ENCODE results near the gene TMEM134. TPM values are rescaled to one million over a fixed set of nuclear protein-coding genes. Genes with fewer than 3 reads are reported as not detected.

The TMEM134 gene
- total RNA-seq, 2 donors from 2014 or later = 30.0 to 83.0 TPM

- ATAC-seq (replicated peaks) = no peak
- Mint-ChIP-seq H3K36me3 (ENCODE audit: low read depth) (no peaks in the 10 kb centered on the region), H3K4me1 (peaks cover 21% of the 10 kb centered on the region), H3K27ac (no peak overlapping the region), H3K27me3 (no peaks in the 10 kb centered on the region), H3K4me3 (no peak overlapping the region), H3K9me3 (no peaks in the 10 kb centered on the region)
Observed at GRCh38 chr11:67449116-67449844, 19.8 kb downstream of the TMEM134 start.

- no peak for ATAC-seq (replicated peaks)
- Mint-ChIP-seq H3K36me3 (ENCODE audit: low read depth) (no peaks in the 10 kb centered on the region), H3K27me3 (no peaks in the 10 kb centered on the region), H3K9me3 (no peaks in the 10 kb centered on the region), H3K27ac (no peak overlapping the region), H3K4me3 (no peak overlapping the region), H3K4me1 (peaks cover 21% of the 10 kb centered on the region)
Observed at GRCh38 chr11:67448220-67448609, 20.8 kb downstream of the TMEM134 start.

DNA sequence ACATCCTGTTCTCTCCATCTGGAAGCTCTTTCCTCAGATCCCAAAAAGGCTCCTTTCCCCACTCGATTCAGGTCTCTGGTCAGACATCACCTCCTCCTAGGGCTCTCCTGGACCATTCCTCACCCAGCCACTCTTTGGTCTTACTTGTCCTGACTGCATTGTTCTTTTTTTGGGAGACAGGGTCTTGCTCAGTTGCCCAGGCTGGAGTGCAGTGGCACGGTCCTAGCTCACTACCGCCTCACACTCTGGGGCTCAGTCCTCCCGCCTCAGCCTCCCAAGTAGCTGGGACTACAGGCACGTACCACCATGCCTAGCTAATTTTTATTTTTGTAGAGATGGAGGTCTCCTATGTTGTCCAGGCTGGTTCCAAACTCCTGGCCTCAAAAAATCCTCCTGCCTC is 23.5 kb downstream of the TMEM134 start:
- Mint-ChIP-seq H3K27ac (peak overlapping the region; percentile 88), H3K9me3 (no peaks in the 10 kb centered on the region), H3K36me3 (ENCODE audit: low read depth) (peaks cover under 1% of the 10 kb centered on the region), H3K4me1 (peaks cover 23% of the 10 kb centered on the region), H3K4me3 (peak overlapping the region; percentile 76), H3K27me3 (no peaks in the 10 kb centered on the region)
- no peak for ATAC-seq (replicated peaks)

GRCh38 chr11:67442504-67443404 is 26.3 kb downstream of the TMEM134 start:
- Mint-ChIP-seq H3K4me1 (peaks cover 22% of the 10 kb centered on the region), H3K27ac (peak overlapping the region; percentile 75), H3K27me3 (no peaks in the 10 kb centered on the region), H3K4me3 (peak overlapping the region; percentile 95), H3K9me3 (no peaks in the 10 kb centered on the region), H3K36me3 (ENCODE audit: low read depth) (peaks cover 28% of the 10 kb centered on the region)
- no peak for ATAC-seq (replicated peaks)

DNA sequence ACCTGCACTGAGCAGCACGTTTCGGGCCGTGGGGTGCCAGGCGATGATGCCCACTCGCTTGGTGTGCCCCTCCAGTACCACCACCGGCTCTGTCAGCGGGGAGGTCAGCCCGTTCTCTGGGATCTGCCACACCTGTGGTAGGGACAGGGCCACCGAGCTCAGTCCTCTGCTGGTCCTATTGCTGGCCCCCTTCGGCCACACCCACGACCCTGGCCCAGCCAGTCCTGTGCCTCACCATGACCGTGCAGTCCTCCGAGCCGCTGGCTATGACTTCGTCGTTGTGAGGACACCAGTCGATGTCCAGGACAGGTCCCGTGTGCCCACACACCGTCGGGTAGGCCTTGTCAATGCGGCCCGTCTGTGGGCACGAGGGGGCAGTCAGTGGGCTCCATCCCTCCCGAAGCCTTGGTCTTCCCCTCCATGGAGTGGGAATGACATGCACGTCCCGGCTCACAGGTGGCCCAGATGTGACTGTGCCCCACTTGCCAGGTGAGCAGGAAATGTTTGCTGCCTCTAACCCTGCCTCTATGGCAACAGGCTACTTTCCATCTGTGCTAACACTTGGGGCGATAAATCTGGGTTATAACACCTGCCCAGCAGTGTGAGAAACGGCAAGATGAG is 27.2 kb downstream of the TMEM134 start:
- no peaks in the 10 kb centered on the region for H3K9me3 Mint-ChIP-seq
- H3K4me1 Mint-ChIP-seq = peaks cover 22% of the 10 kb centered on the region
- H3K27me3 Mint-ChIP-seq = no peaks in the 10 kb centered on the region

GRCh38 chr11:67441098-67441563 is 27.9 kb downstream of the TMEM134 start:
- peaks cover 44% of the 10 kb centered on the region for H3K36me3 Mint-ChIP-seq (ENCODE audit: low read depth)
- no peak for ATAC-seq (replicated peaks)
- H3K4me3 Mint-ChIP-seq = peak overlapping the region; percentile 95
- no peaks in the 10 kb centered on the region for H3K9me3 Mint-ChIP-seq
- no peaks in the 10 kb centered on the region for H3K27me3 Mint-ChIP-seq
- peak overlapping the region; percentile 92 for H3K27ac Mint-ChIP-seq
- H3K4me1 Mint-ChIP-seq = peaks cover 20% of the 10 kb centered on the region

More for the DNA sequence above, 27.2 kb downstream of the TMEM134 start:
- Mint-ChIP-seq H3K36me3 (ENCODE audit: low read depth) (peaks cover 37% of the 10 kb centered on the region), H3K4me3 (peak overlapping the region; percentile 95), H3K27ac (peak overlapping the region; percentile 92)
- no peak for ATAC-seq (replicated peaks)

GRCh38 chr11:67440229-67441097 is 28.6 kb downstream of the TMEM134 start:
- no peak for ATAC-seq (replicated peaks)
- Mint-ChIP-seq H3K9me3 (no peaks in the 10 kb centered on the region), H3K36me3 (ENCODE audit: low read depth) (peaks cover 51% of the 10 kb centered on the region), H3K4me1 (peaks cover 13% of the 10 kb centered on the region), H3K4me3 (peak overlapping the region; percentile 95), H3K27me3 (no peaks in the 10 kb centered on the region), H3K27ac (peak overlapping the region; percentile 92)

- H3K9me3 Mint-ChIP-seq = no peaks in the 10 kb centered on the region
- peak overlapping the region; percentile 95 for H3K4me3 Mint-ChIP-seq
- peaks cover 5% of the 10 kb centered on the region for H3K4me1 Mint-ChIP-seq
- H3K27ac Mint-ChIP-seq = peak overlapping the region; percentile 92
- peaks cover 60% of the 10 kb centered on the region for H3K36me3 Mint-ChIP-seq (ENCODE audit: low read depth)
- H3K27me3 Mint-ChIP-seq = no peaks in the 10 kb centered on the region
- peak; percentile 22 for ATAC-seq (replicated peaks)
Observed at GRCh38 chr11:67439321-67440228, 29.5 kb downstream of the TMEM134 start.

DNA sequence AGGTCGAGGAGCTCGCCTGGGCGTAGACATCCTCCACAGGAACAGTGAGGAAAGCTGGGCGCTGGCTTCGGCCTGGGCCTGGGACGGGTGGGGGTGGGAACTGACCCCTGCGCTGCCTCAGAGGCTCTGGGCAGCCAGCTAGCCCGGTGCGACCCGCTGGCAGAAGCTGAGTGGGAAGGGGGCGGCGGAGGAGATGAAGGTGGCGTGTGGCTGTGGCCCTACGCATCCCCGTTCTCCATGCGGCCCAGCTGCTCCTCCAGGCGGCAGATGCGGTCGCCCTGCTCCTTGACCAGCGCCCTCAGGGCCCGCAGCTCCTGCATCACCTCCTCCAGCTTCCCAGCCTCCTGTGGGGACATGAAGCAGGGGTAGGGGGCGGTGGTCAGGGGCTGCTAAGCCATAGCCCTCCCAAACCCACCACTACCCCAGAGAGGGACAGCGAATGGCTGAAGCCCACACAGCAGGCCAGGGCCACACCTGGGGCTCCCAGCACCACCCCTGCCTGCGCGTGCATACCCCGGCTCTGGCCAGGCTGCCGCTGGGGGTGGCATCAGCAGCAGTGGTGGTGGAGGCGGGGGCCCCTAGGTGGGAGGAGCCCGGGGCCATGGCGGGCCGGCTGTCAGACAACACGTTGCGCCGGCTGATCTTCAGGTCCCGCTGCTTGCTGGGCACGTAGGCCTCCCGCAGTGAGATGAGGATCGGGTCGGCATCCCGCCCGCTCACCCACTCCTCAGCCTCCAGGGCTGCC is 30.7 kb downstream of the TMEM134 start:
- Mint-ChIP-seq H3K27me3 (no peaks in the 10 kb centered on the region), H3K4me3 (peak overlapping the region; percentile 95), H3K36me3 (ENCODE audit: low read depth) (peaks cover 70% of the 10 kb centered on the region), H3K27ac (peak overlapping the region; percentile 92), H3K9me3 (no peaks in the 10 kb centered on the region), H3K4me1 (peaks cover 5% of the 10 kb centered on the region)
- peak; percentile 59 for ATAC-seq (replicated peaks)

DNA sequence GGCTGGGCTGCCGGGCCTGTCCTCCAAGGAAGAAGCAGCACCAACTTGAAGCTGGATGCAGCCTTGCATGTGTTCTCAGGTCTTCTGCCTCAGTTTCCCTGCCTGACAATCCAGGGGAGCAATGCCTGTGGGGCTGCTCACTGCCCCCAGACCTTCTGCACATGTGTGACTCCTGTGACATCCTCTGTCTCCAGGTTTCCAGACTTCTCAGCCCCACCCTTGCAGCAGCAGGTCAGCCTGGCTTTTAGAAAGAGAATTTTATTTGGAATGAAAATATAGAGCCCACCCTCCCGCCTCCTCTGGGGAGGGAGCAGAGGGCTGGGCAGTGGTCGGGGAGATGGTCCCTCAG is 31.3 kb downstream of the TMEM134 start:
- Mint-ChIP-seq H3K27me3 (no peaks in the 10 kb centered on the region), H3K9me3 (no peaks in the 10 kb centered on the region), H3K36me3 (ENCODE audit: low read depth) (peaks cover 76% of the 10 kb centered on the region), H3K4me3 (peak overlapping the region; percentile 95), H3K4me1 (peaks cover 5% of the 10 kb centered on the region), H3K27ac (peak overlapping the region; percentile 92)
- ATAC-seq (replicated peaks) = no peak

DNA sequence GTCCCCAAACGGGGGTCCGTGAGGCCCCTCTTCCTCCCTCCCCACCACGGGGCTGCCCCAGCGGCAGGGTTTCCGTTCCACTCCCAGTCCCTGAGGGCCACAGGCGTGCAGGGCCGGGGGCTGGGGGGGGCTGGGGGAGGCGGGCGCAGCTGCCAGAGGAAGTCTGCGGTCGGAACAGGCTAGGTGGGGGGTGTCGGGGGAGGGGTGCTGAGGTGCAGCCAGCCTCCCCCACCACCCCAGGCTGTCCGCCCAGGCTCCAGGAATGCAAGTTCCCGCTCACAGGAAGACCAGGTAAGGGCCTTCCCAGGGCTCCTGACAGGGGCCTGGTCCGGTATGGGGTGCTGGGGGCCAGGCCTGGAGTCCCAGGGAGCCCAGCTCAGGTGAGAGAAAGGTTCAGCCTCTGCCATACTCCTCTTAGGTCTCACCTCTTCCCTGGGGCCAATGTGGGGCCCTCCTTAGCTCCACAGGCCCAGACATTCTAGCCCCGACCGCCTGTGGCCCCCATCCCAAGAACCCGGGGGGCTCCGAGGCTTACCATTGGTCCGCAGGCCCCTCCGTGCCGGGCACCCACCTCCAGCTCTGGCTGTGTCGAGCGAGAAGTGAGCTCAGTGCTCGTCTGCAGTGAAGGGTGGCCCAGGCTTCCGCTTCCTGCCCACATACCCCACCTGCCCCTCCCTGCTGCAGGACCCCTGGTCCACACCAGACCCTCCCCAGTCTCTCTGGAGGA is 31.8 kb downstream of the TMEM134 start, which contains the start of gene PTPRCAP:
Gene PTPRCAP (minus strand): TSS at position 601 of the 727 bp plus-strand sequence. CDS start 63 bp downstream, at position 538.
- Mint-ChIP-seq H3K4me3 (peak within 1 kb of the TSS; percentile 95), H3K9me3 (no peaks in the 10 kb centered on the region), H3K4me1 (peaks cover 6% of the 10 kb centered on the region), H3K27ac (peak within 1 kb of the TSS; percentile 92), H3K36me3 (ENCODE audit: low read depth) (peaks cover 81% of the 10 kb centered on the region), H3K27me3 (no peaks in the 10 kb centered on the region)
- ATAC-seq (replicated peaks) = peak; percentile 9

All from activated T-helper 17 cell treated with anti-CD3 and anti-CD28 coated beads, Interleukin-2, amount 50 U/mL, for 72 hours (primary cell).